Heart left ventricle (tissue), 16 donors: ENCODE results near the gene FOXN3. TPM values are rescaled to one million over a fixed set of nuclear protein-coding genes. Genes with fewer than 3 reads are reported as not detected.

Experiments
- ATAC-seq, 4 donors: fragments of 200-7000 bp; cut with Tn5 transposase; one replicate each; pipeline ENCODE4 v1.9.1; 2020 to 2022; ENCODE audit warnings: moderate library complexity in 4 of 4, mild to moderate bottlenecking in 3 of 4, moderate number of reproducible peaks in 1 of 4
- DNase-seq, 5 donors: peaks; one replicate each; pipeline ENCODE4 v3.0.0-alpha.2; 2020
- H3K27ac ChIP-seq, 12 donors: fragments of 200-600 bp; sonication (generic) in 4 of 12; one replicate each; pipeline versions ENCODE4 v1.5.0 to v1.8.0; 2016 to 2022; ENCODE audit warnings: mild to moderate bottlenecking in 2 of 12
- H3K27me3 ChIP-seq, 9 donors: fragments of 200-600 bp; sonication (generic) in 2 of 9; one replicate each; pipeline versions ENCODE4 v1.5.1 to v1.8.0; 2016 to 2022; ENCODE audit warnings: mild to moderate bottlenecking in 3 of 9
- H3K36me3 ChIP-seq, 9 donors: fragments of 200-600 bp; sonication (generic) in 2 of 9; one replicate each; pipeline versions ENCODE4 v1.5.0 to v1.8.0; 2018 to 2022; ENCODE audit warnings: mild to moderate bottlenecking in 2 of 9
- H3K4me1 ChIP-seq, 12 donors: fragments of 200-600 bp; sonication (generic) in 4 of 12; one replicate each; pipeline versions ENCODE4 v1.5.0 to v1.8.0; 2016 to 2022; ENCODE audit warnings: mild to moderate bottlenecking in 3 of 12
- H3K4me3 ChIP-seq, 12 donors: fragments of 200-600 bp; sonication (generic) in 4 of 12; one replicate each; pipeline versions ENCODE4 v1.5.0 to v1.8.0; 2017 to 2022; ENCODE audit warnings: mild to moderate bottlenecking in 9 of 12, moderate library complexity in 4 of 12
- H3K9me3 ChIP-seq, 12 donors: fragments of 200-600 bp; sonication (generic) in 4 of 12; one replicate each; pipeline versions ENCODE4 v1.5.0 to v1.8.0; 2016 to 2022; ENCODE audit warnings: mild to moderate bottlenecking in 1 of 12
- CTCF ChIP-seq, 12 donors: fragments of 200-600 bp; sonication (generic) in 4 of 12; IDR thresholded peaks; one replicate each; pipeline versions ENCODE4 v1.5.0 to v1.8.0; 2018 to 2022; ENCODE audit warnings: antibody characterized with exemption in 12 of 12, mild to moderate bottlenecking in 5 of 12
- POLR2A ChIP-seq, 2 donors: fragments of 450-650 bp; IDR thresholded peaks; one replicate each; pipeline ENCODE4 v1.6.1; 2017; ENCODE audit warnings: antibody characterized with exemption in 2 of 2, mild to moderate bottlenecking in 2 of 2, moderate library complexity in 2 of 2
- WGBS, 4 donors: extraction: QIAGEN DNeasy Blood & Tissue Kit in 2 of 4; methylation state at CpG; one replicate each; pipeline versions ENCODE4 v1.1.5 to v1.1.7; 2013 to 2018; 5-methylcytosine and 5-hydroxymethylcytosine counted together
- intact Hi-C, 10 donors: fragments of 100-400 bp; cut with DNase I; formaldehyde crosslinking; loops; one replicate each; pipeline versions ENCODE4 v1.11.1 to v1.14.2; 2022
- polyA plus RNA-seq, 2 donors: library from polyadenylated mRNA; stranded (reverse); fragments of 200-250 nt; gene quantifications; one replicate each; pipeline ENCODE4 v1.2.3, GENCODE V29; 2013
- total RNA-seq, 9 donors: library from RNA; depleted of rRNA in 2 of 9; stranded (reverse); fragments of >200 nt in 2 of 9; fragmentation: NEBNext Ultra II Directional in 3 of 9; extraction: Animal tissue kit (Norgen Biotek cat#: 25700) in 3 of 9; gene quantifications; one replicate each; pipeline versions ENCODE4 v1.1.0 to v1.2.4, GENCODE V29; 2016 to 2023
- donor health status: ischemic (EF 13 %, LVEDD 7.1; RV severe dilation, severe dysfunction).
- donor health status: healthy with polysubstance abuse.
- donor health status: DM: no; HTN: yes; CAD: no.
- donor health status: DM: no; HTN: no; CAD: no.
- donor health status: ischemic (EF 25% LVEDD 6.9; RV normal size, moderate dysfunction).
- donor health status: ischemic (EF 25% LVEDD 5.7; RV mildly dilated, moderate dysfunction).
- donor health status: healthy.
- donor health status: DM: yes; HTN: yes; CAD: no.
- donor health status: ischemic (EF 35%, LVEDD 5.7; RV mildly dilated, moderate dysfunction).
- donor health status: nonischemic (EF 11% LVEDD 7.7; RV severe dilation, severe dysfunction).
- donor health status: DM: yes; HTN: yes; CAD: no.
- donor health status: PGD.
- donor health status: ischemic (EF 29% LVEDD 5.4; RV normal size, mild dysfunction).
- donor health status: nonischemic (EF 23%, LVEDD 6.1; RV moderate dilation, normal function).

FOXN3 gene
- total and polyA plus RNA-seq, 11 donors, result 24.4 to 161 (median 111) TPM

GRCh38 chr14:89171628-89172027 lies 245.4 kb downstream of the FOXN3 start:
- H3K4me3 ChIP-seq, result no peak overlapping the region
- H3K27ac ChIP-seq, result no peak overlapping the region
- no peaks in the 10 kb centered on the region for H3K27me3 ChIP-seq
- no peak for ATAC-seq
- TF ChIP-seq CTCF (IDR thresholded peaks at IDR 0.05) (no peak), POLR2A (IDR thresholded peaks at IDR 0.05) (no peak)
- intact Hi-C loops, result loop anchor here in 4 of 10 donors (10.0 kb wide), 6 partner anchors 127 to 743 kb away; no protein-coding TSS in a partner anchor
- H3K4me1 ChIP-seq, result peaks cover 0 to 9% (median 4%) of the 10 kb centered on the region in 12 donors
- no peak for DNase-seq
- peaks cover 0 to 36% (median 11%) of the 10 kb centered on the region in 12 donors for H3K9me3 ChIP-seq
- peaks cover 0 to 34% (median 5%) of the 10 kb centered on the region in 9 donors for H3K36me3 ChIP-seq

GRCh38 chr14:89171168-89171567 lies 245.9 kb downstream of the FOXN3 start:
- Histone ChIP-seq H3K36me3 (peaks cover 0 to 34% (median 5%) of the 10 kb centered on the region in 9 donors), H3K4me3 (no peak overlapping the region), H3K4me1 (peaks cover 0 to 13% (median 5%) of the 10 kb centered on the region in 12 donors), H3K27me3 (no peaks in the 10 kb centered on the region), H3K27ac (no peak overlapping the region), H3K9me3 (peaks cover 0 to 36% (median 11%) of the 10 kb centered on the region in 12 donors)
- no peak for TF ChIP-seq POLR2A (IDR thresholded peaks at IDR 0.05)
- TF ChIP-seq CTCF (IDR thresholded peaks at IDR 0.05), result no peak
- 77 to 84% (median 79%) methylated on average over 2 of the region's 2 CpGs for WGBS, 4 donors
- ATAC-seq (no peak), DNase-seq (no peak)
- intact Hi-C loops, result loop anchor here in 4 of 10 donors (10.0 kb wide), 6 partner anchors 126 to 744 kb away; no protein-coding TSS in a partner anchor

GRCh38 chr14:89167705-89168104 lies 249.3 kb downstream of the FOXN3 start:
- no peak overlapping the region for H3K27ac ChIP-seq
- H3K4me3 ChIP-seq, result no peak overlapping the region
- WGBS, 4 donors, result 62 to 86% (median 71%) methylated on average over 6 of the region's 6 CpGs
- peaks cover 0 to 35% (median 24%) of the 10 kb centered on the region in 12 donors for H3K4me1 ChIP-seq
- H3K36me3 ChIP-seq, result peaks cover 0 to 10% (median 2%) of the 10 kb centered on the region in 9 donors
- peak in 1 of 4 donors; percentile 54 for ATAC-seq
- no peak for DNase-seq
- no peaks in the 10 kb centered on the region for H3K27me3 ChIP-seq
- no peak for TF ChIP-seq CTCF (IDR thresholded peaks at IDR 0.05)
- no peak for TF ChIP-seq POLR2A (IDR thresholded peaks at IDR 0.05)
- peaks cover 0 to 27% (median 10%) of the 10 kb centered on the region in 12 donors for H3K9me3 ChIP-seq
- intact Hi-C loops, result loop anchor here in 3 of 10 donors (10.0 kb wide), 3 partner anchors 123 to 747 kb away; no protein-coding TSS in a partner anchor

- DNase-seq (no peak), ATAC-seq (no peak)
- no peaks in the 10 kb centered on the region for H3K27me3 ChIP-seq
- H3K4me3 ChIP-seq, result no peak overlapping the region
- H3K36me3 ChIP-seq, result peaks cover 0 to 18% (median 12%) of the 10 kb centered on the region in 9 donors
- TF ChIP-seq POLR2A (IDR thresholded peaks at IDR 0.05) (no peak), CTCF (IDR thresholded peaks at IDR 0.05) (no peak)
- H3K9me3 ChIP-seq, result peaks cover 0 to 16% (median 2%) of the 10 kb centered on the region in 12 donors
- H3K27ac ChIP-seq, result peak overlapping the region in 1 of 12 donors; percentile 90
- peaks cover 0 to 35% (median 24%) of the 10 kb centered on the region in 12 donors for H3K4me1 ChIP-seq
- 79 to 89% (median 84%) methylated on average over 4 of the region's 4 CpGs for WGBS, 4 donors
- intact Hi-C loops, result loop anchor here in 3 of 10 donors (10.0 kb wide), 3 partner anchors 122 to 748 kb away; no protein-coding TSS in a partner anchor
These were observed 250.4 kb downstream of the FOXN3 start for GRCh38 chr14:89166633-89167032.
